Cardiac fibroblast (primary cell): Measurements from ENCODE around the gene CAPZA1.
A peak's percentile ranks its signal among the peaks of the same experiment; 100 is the strongest.

ENCODE experiments used
- DNase-seq, 2 donors: peaks; one replicate each; pipeline versions ENCODE4 v3.0.0 to v3.0.0-alpha.2; 2010; ENCODE audit warnings: low read depth in 2 of 2
- H3K4me3 ChIP-seq, 2 donors: replicated peaks in 1 of 2; 1 replicate in 1 of 2; 2 replicates in 1 of 2; pipeline ENCODE4 v1.5.1; 2011; ENCODE audit warnings: low read depth in 2 of 2, low read length in 2 of 2, mild to moderate bottlenecking in 2 of 2, moderate library complexity in 1 of 2
- CTCF ChIP-seq: IDR thresholded peaks from one replicate; pipeline ENCODE4 v1.5.1; 2011; ENCODE audit warnings: low read depth, mild to moderate bottlenecking, low read length, inconsistent platforms

CAPZA1 gene

GRCh38 chr1:112674986-112675727 lies 55.5 kb downstream of the CAPZA1 start:
- no peak for TF ChIP-seq CTCF
- peak overlapping the region; percentile 58 to 73 for H3K4me3 ChIP-seq
- peak in 1 of 2 donors; percentile 18 for DNase-seq

GRCh38 chr1:112675728-112676381 lies 56.2 kb downstream of the CAPZA1 start:
- no peak for DNase-seq
- peak overlapping the region; percentile 58 to 73 for H3K4me3 ChIP-seq

GRCh38 chr1:112676543-112676942 lies 56.9 kb downstream of the CAPZA1 start:
- no peak overlapping the region for H3K4me3 ChIP-seq
- TF ChIP-seq CTCF = no peak
- no peak for DNase-seq

More at GRCh38 chr1:112675728-112676381, 56.2 kb downstream of the CAPZA1 start:
- no peak for TF ChIP-seq CTCF

GRCh38 chr1:112677501-112677900 lies 57.9 kb downstream of the CAPZA1 start:
- no peak for TF ChIP-seq CTCF
- DNase-seq = no peak
- no peak overlapping the region for H3K4me3 ChIP-seq

- no peak for TF ChIP-seq CTCF
- no peak for DNase-seq
Measured at GRCh38 chr1:112678605-112679004, 59.0 kb downstream of the CAPZA1 start.

GRCh38 chr1:112685913-112686312 lies 66.3 kb downstream of the CAPZA1 start:
- H3K4me3 ChIP-seq = no peak overlapping the region
- no peak for TF ChIP-seq CTCF
- DNase-seq = no peak

More at GRCh38 chr1:112678605-112679004, 59.0 kb downstream of the CAPZA1 start:
- H3K4me3 ChIP-seq = no peak overlapping the region
